Hepatocyte (in vitro differentiated cells): ENCODE results near the gene SND1. TPM values are rescaled to one million over a fixed set of nuclear protein-coding genes. Genes with fewer than 3 reads are reported as not detected.

ENCODE experiments used
- DNase-seq: peaks from one replicate; pipeline ENCODE4 v3.0.0-alpha.2; 2016; ENCODE audit warnings: low spot score
- H2AFZ ChIP-seq: fragments of 200-600 bp; sonication (generic); 2 replicates; pipeline ENCODE4 v1.6.0; 2016; ENCODE audit warnings: antibody characterized with exemption, mild to moderate bottlenecking
- H3K27ac ChIP-seq: fragments of 200-600 bp; sonication (generic); 2 replicates; pipeline ENCODE4 v1.5.1; 2016; ENCODE audit warnings: mild to moderate bottlenecking
- H3K27me3 ChIP-seq: fragments of 200-600 bp; sonication (generic); 2 replicates; pipeline ENCODE4 v1.6.1; 2016
- H3K36me3 ChIP-seq: fragments of 200-600 bp; sonication (generic); replicated peaks from 2 replicates; pipeline ENCODE4 v1.5.1; 2016; ENCODE audit warnings: low read depth; ENCODE audit not compliant: insufficient read depth
- H3K4me1 ChIP-seq: fragments of 200-600 bp; sonication (generic); 2 replicates; pipeline ENCODE4 v1.5.1; 2016; ENCODE audit warnings: mild to moderate bottlenecking, moderate library complexity; ENCODE audit not compliant: insufficient read depth
- H3K4me2 ChIP-seq: fragments of 200-600 bp; sonication (generic); 2 replicates; pipeline ENCODE4 v1.6.0; 2016
- H3K4me3 ChIP-seq: fragments of 200-600 bp; sonication (generic); 2 replicates; pipeline ENCODE4 v1.5.1; 2016; ENCODE audit warnings: mild to moderate bottlenecking
- H3K79me2 ChIP-seq: fragments of 200-600 bp; sonication (generic); 2 replicates; pipeline ENCODE4 v1.6.0; 2017; ENCODE audit warnings: mild to moderate bottlenecking
- H3K9me2 ChIP-seq: fragments of 200-600 bp; sonication (generic); replicated peaks from 2 replicates; pipeline ENCODE4 v1.6.0; 2017; ENCODE audit warnings: mild to moderate bottlenecking; ENCODE audit not compliant: insufficient read depth
- H3K9me3 ChIP-seq: fragments of 200-600 bp; sonication (generic); 2 replicates; pipeline ENCODE4 v1.5.1; 2016; ENCODE audit warnings: low read depth, mild to moderate bottlenecking
- H4K20me1 ChIP-seq: fragments of 200-600 bp; sonication (generic); 2 replicates; pipeline ENCODE4 v1.6.0; 2016; ENCODE audit warnings: mild to moderate bottlenecking; ENCODE audit not compliant: insufficient read depth, poor library complexity, severe bottlenecking
- CTCF ChIP-seq: fragments of 200-600 bp; sonication (generic); IDR thresholded peaks from 2 replicates; pipeline ENCODE4 v1.5.1; 2016; ENCODE audit warnings: antibody characterized with exemption, mild to moderate bottlenecking; ENCODE audit not compliant: poor library complexity
- EZH2 ChIP-seq: fragments of 200-600 bp; sonication (generic); IDR thresholded peaks from 2 replicates; pipeline ENCODE4 v1.6.1; 2016; ENCODE audit warnings: antibody characterized with exemption, mild to moderate bottlenecking, borderline replicate concordance
- EZH2phosphoT487 ChIP-seq: fragments of 200-600 bp; sonication (generic); IDR thresholded peaks from one replicate; pipeline ENCODE4 v1.6.1; 2018; ENCODE audit warnings: antibody characterized with exemption, mild to moderate bottlenecking, low read depth, moderate library complexity; ENCODE audit not compliant: unreplicated experiment, severe bottlenecking
- WGBS: methylation state at CpG from one replicate; pipeline ENCODE4 v1.1.6; 2016; ENCODE audit warnings: low lambda C conversion rate; ENCODE audit errors: missing lambda C conversion rate; 5-methylcytosine and 5-hydroxymethylcytosine counted together
- polyA plus RNA-seq: library from polyadenylated mRNA; unstranded; fragments of >200 nt; fragmentation: Nextera tagmentation; extraction: Ambion mirVana; gene quantifications from 2 replicates; pipeline ENCODE4 v1.2.1, GENCODE V29; 2016
- total RNA-seq: library from RNA; depleted of rRNA; stranded (reverse); fragments of >200 nt; gene quantifications from 2 replicates; pipeline ENCODE4 v1.2.3, GENCODE V29; 2014

Gene SND1
- total and polyA plus RNA-seq, 2 experiments from 2014 or later = 141 to 200 TPM

GRCh38 chr7:127858091-127858914 is 206.3 kb downstream of the SND1 start:
- Histone ChIP-seq H3K9me3 (no peaks in the 10 kb centered on the region), H3K4me1 (no peaks in the 10 kb centered on the region), H3K27me3 (no peaks in the 10 kb centered on the region), H3K4me3 (no peak overlapping the region), H4K20me1 (no peaks in the 10 kb centered on the region), H3K36me3 (no peaks in the 10 kb centered on the region), H3K9me2 (no peaks in the 10 kb centered on the region), H3K4me2 (no peak overlapping the region), H2AFZ (no peak overlapping the region), H3K27ac (no peak overlapping the region), H3K79me2 (peaks cover 33% of the 10 kb centered on the region)
- WGBS = 96% methylated on average over 14 of the region's 14 CpGs
- TF ChIP-seq EZH2 = no peak
- no peak for DNase-seq

GRCh38 chr7:127858915-127859189 is 206.9 kb downstream of the SND1 start:
- H2AFZ ChIP-seq = no peak overlapping the region
- H3K27me3 ChIP-seq = no peaks in the 10 kb centered on the region
- no peak for TF ChIP-seq CTCF
- TF ChIP-seq EZH2 = no peak
- TF ChIP-seq EZH2phosphoT487 = no peak
- no peak overlapping the region for H3K27ac ChIP-seq
- H3K36me3 ChIP-seq = no peaks in the 10 kb centered on the region
- H3K4me3 ChIP-seq = no peak overlapping the region
- H3K79me2 ChIP-seq = peaks cover 33% of the 10 kb centered on the region
- H4K20me1 ChIP-seq = no peaks in the 10 kb centered on the region
- no peaks in the 10 kb centered on the region for H3K9me2 ChIP-seq
- H3K4me1 ChIP-seq = no peaks in the 10 kb centered on the region
- no peaks in the 10 kb centered on the region for H3K9me3 ChIP-seq
- no peak overlapping the region for H3K4me2 ChIP-seq
- 85% methylated on average over 1 of the region's 1 CpG for WGBS
- DNase-seq = no peak

- H3K36me3 ChIP-seq = no peaks in the 10 kb centered on the region
- H2AFZ ChIP-seq = no peak overlapping the region
- 0% methylated on average over 1 of the region's 1 CpG for whole genome bisulfite sequencing
- H3K4me2 ChIP-seq = no peak overlapping the region
- no peaks in the 10 kb centered on the region for H3K27me3 ChIP-seq
- H3K9me3 ChIP-seq = no peaks in the 10 kb centered on the region
- H3K9me2 ChIP-seq = no peaks in the 10 kb centered on the region
- H3K79me2 ChIP-seq = peaks cover 33% of the 10 kb centered on the region
- TF ChIP-seq EZH2 = no peak
- TF ChIP-seq CTCF = no peak
- TF ChIP-seq EZH2phosphoT487 = no peak
- no peak for DNase-seq
- no peak overlapping the region for H3K27ac ChIP-seq
- H3K4me1 ChIP-seq = no peaks in the 10 kb centered on the region
- no peaks in the 10 kb centered on the region for H4K20me1 ChIP-seq
- H3K4me3 ChIP-seq = no peak overlapping the region
Observed at GRCh38 chr7:127859330-127859729, 207.3 kb downstream of the SND1 start.

- DNase-seq = no peak
- peaks cover 48% of the 10 kb centered on the region for H3K79me2 ChIP-seq
- H4K20me1 ChIP-seq = no peaks in the 10 kb centered on the region
Observed at GRCh38 chr7:127862525-127862924, 210.5 kb downstream of the SND1 start.

More at GRCh38 chr7:127862525-127862924, 210.5 kb downstream of the SND1 start:
- Histone ChIP-seq H3K9me3 (no peaks in the 10 kb centered on the region), H3K4me1 (no peaks in the 10 kb centered on the region), H2AFZ (no peak overlapping the region), H3K9me2 (no peaks in the 10 kb centered on the region), H3K36me3 (no peaks in the 10 kb centered on the region), H3K27ac (no peak overlapping the region), H3K4me3 (no peak overlapping the region), H3K27me3 (no peaks in the 10 kb centered on the region), H3K4me2 (no peak overlapping the region)
- 84% methylated on average over 5 of the region's 5 CpGs for WGBS
- no peak for TF ChIP-seq EZH2phosphoT487
- no peak for TF ChIP-seq CTCF
- no peak for TF ChIP-seq EZH2
